ENCODE results near the gene CMSS1.

CMSS1 gene

DNA sequence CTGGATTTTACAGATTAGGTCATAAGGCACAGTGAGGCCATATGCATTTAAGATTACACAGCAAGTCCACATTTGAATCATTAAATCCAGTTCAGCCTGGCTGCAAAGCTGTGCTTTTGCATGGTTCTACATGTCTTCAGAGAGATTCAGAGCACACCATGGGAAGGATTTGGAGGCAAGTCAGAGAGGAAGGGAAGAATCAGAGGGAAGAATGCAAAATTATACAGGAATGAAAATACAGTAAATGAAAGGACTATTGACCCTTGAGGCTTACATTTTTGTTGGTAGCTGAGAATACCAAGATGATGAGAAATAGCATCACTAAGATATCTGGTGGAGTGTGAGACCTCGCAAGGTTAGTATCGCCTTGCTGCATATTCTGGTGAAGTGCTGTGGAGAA, 282.8 kb downstream of the CMSS1 start:
- no peaks in the 10 kb centered on the region for H3K9me3 ChIP-seq (ENCODE audit: insufficient read depth, low read depth, low read length)

DNA sequence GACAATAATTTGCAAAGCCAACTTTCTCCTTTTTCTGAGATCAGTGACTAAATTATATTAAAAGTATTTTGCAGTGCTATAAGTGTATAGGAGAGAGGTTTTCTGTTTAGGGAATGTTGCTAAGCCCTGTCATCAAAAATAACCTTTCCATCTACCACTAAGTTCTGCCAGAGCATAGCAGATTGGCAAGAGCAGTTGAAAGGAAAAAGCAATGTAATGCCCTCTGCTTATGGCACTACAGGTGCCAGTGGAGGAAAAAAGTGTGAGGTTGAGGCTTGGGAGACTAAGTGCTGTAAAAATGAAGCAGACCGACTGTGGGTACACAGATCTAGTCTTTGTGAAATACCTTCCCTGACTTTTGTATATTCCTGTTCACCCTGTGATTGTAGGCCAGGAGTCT, 285.1 kb downstream of the CMSS1 start:
- Histone ChIP-seq H2BK5ac (ENCODE audit: low read depth, low read length, poor library complexity) (no peak overlapping the region), H4K8ac (ENCODE audit: low read depth, low read length) (no peak overlapping the region), H3K18ac (ENCODE audit: low read length) (no peak overlapping the region), H3K27me3 (ENCODE audit: insufficient read depth, low read length) (no peaks in the 10 kb centered on the region), H3K79me1 (ENCODE audit: low read length) (peaks cover 2% of the 10 kb centered on the region), H3K9me3 (ENCODE audit: insufficient read depth, low read depth, low read length) (no peaks in the 10 kb centered on the region), H4K12ac (ENCODE audit: low read depth, low read length) (no peak overlapping the region), H3K4me3 (ENCODE audit: low read depth, low read length) (no peak overlapping the region), H2AK5ac (ENCODE audit: low read length) (no peak overlapping the region), H4K91ac (ENCODE audit: low read depth, low read length) (no peak overlapping the region), H3K4me2 (ENCODE audit: low read length) (no peak overlapping the region), H3K4ac (ENCODE audit: low read depth, low read length) (no peak overlapping the region), H3K36me3 (ENCODE audit: control insufficient read depth in 1 of 2, insufficient read depth in 2 of 2, low read length in 2 of 2) (no peaks in the 10 kb centered on the region), H2BK120ac (ENCODE audit: insufficient read depth, low read length, poor library complexity) (no peak overlapping the region), H3K23ac (ENCODE audit: low read length) (no peak overlapping the region), H3K27ac (ENCODE audit: low read depth, low read length) (no peak overlapping the region), H3K9ac (ENCODE audit: low read length) (no peak overlapping the region), H3K4me1 (ENCODE audit: control insufficient read depth in 1 of 2, insufficient read depth in 2 of 2, low read length in 2 of 2) (peaks cover 2 to 9% of the 10 kb centered on the region in 2 experiments), H2AFZ (ENCODE audit: insufficient read depth, low read length, poor library complexity) (no peak overlapping the region), H3K79me2 (ENCODE audit: control insufficient read depth, insufficient read depth, low read length, poor library complexity) (peaks cover 1% of the 10 kb centered on the region), H3K14ac (ENCODE audit: low read length) (no peak overlapping the region), H2BK12ac (ENCODE audit: low read length) (no peak overlapping the region)
- WGBS (ENCODE audit: extremely low coverage, insufficient coverage, insufficient read length), result no CpG with 5 or more reads among the region's 1 CpG
- DNase-seq, result no peak

More for the DNA sequence above, 282.8 kb downstream of the CMSS1 start:
- no peak overlapping the region for H3K4ac ChIP-seq (ENCODE audit: low read depth, low read length)
- no peak overlapping the region for H3K9ac ChIP-seq (ENCODE audit: low read length)
- no peak overlapping the region for H3K23ac ChIP-seq (ENCODE audit: low read length)
- WGBS (ENCODE audit: extremely low coverage, insufficient coverage, insufficient read length), result no CpG with 5 or more reads among the region's 2 CpGs
- no peak overlapping the region for H2AFZ ChIP-seq (ENCODE audit: insufficient read depth, low read length, poor library complexity)
- H2AK5ac ChIP-seq (ENCODE audit: low read length), result no peak overlapping the region
- no peak overlapping the region for H2BK12ac ChIP-seq (ENCODE audit: low read length)
- no peak overlapping the region for H3K4me2 ChIP-seq (ENCODE audit: low read length)
- H3K79me1 ChIP-seq (ENCODE audit: low read length), result peaks cover 2% of the 10 kb centered on the region
- no peak overlapping the region for H3K14ac ChIP-seq (ENCODE audit: low read length)
- H3K79me2 ChIP-seq (ENCODE audit: control insufficient read depth, insufficient read depth, low read length, poor library complexity), result peaks cover 1% of the 10 kb centered on the region
- H4K8ac ChIP-seq (ENCODE audit: low read depth, low read length), result no peak overlapping the region
- no peaks in the 10 kb centered on the region for H3K27me3 ChIP-seq (ENCODE audit: insufficient read depth, low read length)
- no peak overlapping the region for H4K12ac ChIP-seq (ENCODE audit: low read depth, low read length)
- no peak overlapping the region for H3K18ac ChIP-seq (ENCODE audit: low read length)
- peaks cover 2 to 11% of the 10 kb centered on the region in 2 experiments for H3K4me1 ChIP-seq (ENCODE audit: control insufficient read depth in 1 of 2, insufficient read depth in 2 of 2, low read length in 2 of 2)
- no peak overlapping the region for H2BK5ac ChIP-seq (ENCODE audit: low read depth, low read length, poor library complexity)
- no peak overlapping the region for H4K91ac ChIP-seq (ENCODE audit: low read depth, low read length)
- H3K4me3 ChIP-seq (ENCODE audit: low read depth, low read length), result no peak overlapping the region
- peak; percentile 39 to 79 for DNase-seq
- H2BK120ac ChIP-seq (ENCODE audit: insufficient read depth, low read length, poor library complexity), result no peak overlapping the region
- H3K36me3 ChIP-seq (ENCODE audit: control insufficient read depth in 1 of 2, insufficient read depth in 2 of 2, low read length in 2 of 2), result no peaks in the 10 kb centered on the region
- no peak overlapping the region for H3K27ac ChIP-seq (ENCODE audit: low read depth, low read length)

DNA sequence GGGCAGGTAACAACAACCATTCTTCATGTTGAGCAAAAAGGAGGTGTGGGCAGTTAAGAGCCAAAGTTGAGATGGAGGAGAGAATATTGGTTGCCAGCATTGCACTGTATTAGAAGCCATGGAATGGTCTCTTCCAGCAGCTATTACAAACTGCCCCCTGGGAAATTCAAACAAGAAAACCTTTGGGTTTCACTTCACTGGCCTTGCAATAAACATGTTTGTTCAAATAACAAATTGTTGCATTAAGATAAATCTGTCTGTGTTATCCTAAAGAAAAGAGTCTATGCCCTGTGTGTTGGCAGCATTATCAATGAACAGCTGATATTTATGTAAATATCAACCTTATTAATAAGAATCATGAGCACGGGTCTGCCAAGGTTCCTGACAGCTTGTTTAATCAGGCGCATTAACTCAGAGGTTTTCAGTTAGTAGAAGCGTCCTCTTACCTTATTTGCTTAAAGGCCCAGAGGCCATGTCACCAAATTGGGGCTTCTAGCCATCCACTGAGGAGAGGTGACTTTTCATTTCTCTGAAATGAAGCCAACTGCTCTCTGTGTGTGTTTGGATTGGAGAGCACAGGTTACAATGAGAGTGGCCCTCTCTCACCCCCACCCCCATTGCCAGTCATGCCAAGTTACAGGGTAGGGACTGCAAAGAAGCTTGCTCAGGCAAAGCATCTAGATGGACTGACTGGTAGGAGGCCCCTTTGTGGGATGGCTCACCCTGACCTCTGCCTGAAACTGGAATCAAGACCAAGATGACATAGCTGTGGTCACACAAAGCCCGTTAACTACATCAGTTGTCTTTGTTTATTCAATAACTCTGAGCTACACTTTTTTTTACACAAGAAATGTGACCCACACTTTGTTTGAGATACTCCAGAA, 286.1 kb downstream of the CMSS1 start:
- H3K79me1 ChIP-seq (ENCODE audit: low read length), result no peaks in the 10 kb centered on the region
- no peaks in the 10 kb centered on the region for H3K27me3 ChIP-seq (ENCODE audit: insufficient read depth, low read length)
- H3K4me2 ChIP-seq (ENCODE audit: low read length), result no peak overlapping the region
- H3K9me3 ChIP-seq (ENCODE audit: insufficient read depth, low read depth, low read length), result no peaks in the 10 kb centered on the region
- peaks cover 2 to 7% of the 10 kb centered on the region in 2 experiments for H3K4me1 ChIP-seq (ENCODE audit: control insufficient read depth in 1 of 2, insufficient read depth in 2 of 2, low read length in 2 of 2)
- no peak overlapping the region for H3K27ac ChIP-seq (ENCODE audit: low read depth, low read length)
- H3K79me2 ChIP-seq (ENCODE audit: control insufficient read depth, insufficient read depth, low read length, poor library complexity), result peaks cover 1% of the 10 kb centered on the region
- no peak overlapping the region for H4K91ac ChIP-seq (ENCODE audit: low read depth, low read length)
- no peak overlapping the region for H2AFZ ChIP-seq (ENCODE audit: insufficient read depth, low read length, poor library complexity)
- WGBS (ENCODE audit: extremely low coverage, insufficient coverage, insufficient read length), result no CpG with 5 or more reads among the region's 4 CpGs
- DNase-seq, result no peak
- H2BK12ac ChIP-seq (ENCODE audit: low read length), result no peak overlapping the region
- H2BK5ac ChIP-seq (ENCODE audit: low read depth, low read length, poor library complexity), result no peak overlapping the region
- peak overlapping the region; percentile 78 for H3K23ac ChIP-seq (ENCODE audit: low read length)
- H4K8ac ChIP-seq (ENCODE audit: low read depth, low read length), result no peak overlapping the region
- no peaks in the 10 kb centered on the region for H3K36me3 ChIP-seq (ENCODE audit: control insufficient read depth in 1 of 2, insufficient read depth in 2 of 2, low read length in 2 of 2)
- H3K4me3 ChIP-seq (ENCODE audit: low read depth, low read length), result no peak overlapping the region
- H3K14ac ChIP-seq (ENCODE audit: low read length), result peak overlapping the region; percentile 26
- no peak overlapping the region for H3K4ac ChIP-seq (ENCODE audit: low read depth, low read length)
- no peak overlapping the region for H2BK120ac ChIP-seq (ENCODE audit: insufficient read depth, low read length, poor library complexity)
- H3K18ac ChIP-seq (ENCODE audit: low read length), result no peak overlapping the region
- no peak overlapping the region for H4K12ac ChIP-seq (ENCODE audit: low read depth, low read length)
- H3K9ac ChIP-seq (ENCODE audit: low read length), result no peak overlapping the region
- H2AK5ac ChIP-seq (ENCODE audit: low read length), result no peak overlapping the region

DNA sequence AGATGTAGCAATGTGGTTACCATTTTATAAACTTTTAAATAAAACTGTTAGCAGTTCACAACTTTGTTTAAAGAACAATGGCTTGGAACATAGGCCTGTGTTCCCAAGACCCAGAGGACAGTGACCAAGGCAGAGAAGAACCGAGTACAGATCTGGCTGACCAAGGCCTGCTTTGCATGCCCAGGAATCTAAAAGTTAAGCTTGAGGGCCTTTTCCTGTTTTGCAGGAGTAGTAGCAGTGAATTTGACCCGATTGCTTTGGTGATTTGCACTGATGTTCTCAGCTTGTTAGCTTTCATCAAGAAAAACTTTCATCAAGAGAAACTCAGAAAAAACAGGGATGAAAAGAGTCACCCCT, 286.8 kb downstream of the CMSS1 start:
- no CpG with 5 or more reads among the region's 2 CpGs for WGBS (ENCODE audit: extremely low coverage, insufficient coverage, insufficient read length)
- no peak overlapping the region for H2BK120ac ChIP-seq (ENCODE audit: insufficient read depth, low read length, poor library complexity)

More for the DNA sequence above, 286.8 kb downstream of the CMSS1 start:
- no peaks in the 10 kb centered on the region for H3K27me3 ChIP-seq (ENCODE audit: insufficient read depth, low read length)
- H3K79me1 ChIP-seq (ENCODE audit: low read length), result no peaks in the 10 kb centered on the region
- no peak overlapping the region for H4K91ac ChIP-seq (ENCODE audit: low read depth, low read length)
- H3K27ac ChIP-seq (ENCODE audit: low read depth, low read length), result no peak overlapping the region
- peaks cover 1% of the 10 kb centered on the region for H3K79me2 ChIP-seq (ENCODE audit: control insufficient read depth, insufficient read depth, low read length, poor library complexity)
- peak overlapping the region; percentile 38 for H2BK5ac ChIP-seq (ENCODE audit: low read depth, low read length, poor library complexity)
- no peak overlapping the region for H3K4ac ChIP-seq (ENCODE audit: low read depth, low read length)
- no peaks in the 10 kb centered on the region for H3K36me3 ChIP-seq (ENCODE audit: control insufficient read depth in 1 of 2, insufficient read depth in 2 of 2, low read length in 2 of 2)
- peaks cover 2 to 7% of the 10 kb centered on the region in 2 experiments for H3K4me1 ChIP-seq (ENCODE audit: control insufficient read depth in 1 of 2, insufficient read depth in 2 of 2, low read length in 2 of 2)
- no peak overlapping the region for H3K14ac ChIP-seq (ENCODE audit: low read length)
- H4K12ac ChIP-seq (ENCODE audit: low read depth, low read length), result no peak overlapping the region
- H2AFZ ChIP-seq (ENCODE audit: insufficient read depth, low read length, poor library complexity), result no peak overlapping the region
- H3K18ac ChIP-seq (ENCODE audit: low read length), result no peak overlapping the region
- no peak overlapping the region for H3K9ac ChIP-seq (ENCODE audit: low read length)
- no peak overlapping the region for H2AK5ac ChIP-seq (ENCODE audit: low read length)
- no peak overlapping the region for H3K23ac ChIP-seq (ENCODE audit: low read length)
- no peak overlapping the region for H3K4me2 ChIP-seq (ENCODE audit: low read length)
- no peak overlapping the region for H2BK12ac ChIP-seq (ENCODE audit: low read length)
- H3K4me3 ChIP-seq (ENCODE audit: low read depth, low read length), result no peak overlapping the region
- no peaks in the 10 kb centered on the region for H3K9me3 ChIP-seq (ENCODE audit: insufficient read depth, low read depth, low read length)
- H4K8ac ChIP-seq (ENCODE audit: low read depth, low read length), result no peak overlapping the region
- DNase-seq, result no peak
